Muscle layer of duodenum (tissue), 2 donors: ENCODE data around the gene MTCL1.

Experiments
- H3K27ac ChIP-seq: one replicate; pipeline ENCODE4 v1.7.0; 2013; ENCODE audit warnings: mild to moderate bottlenecking, low read length
- H3K27me3 ChIP-seq: one replicate; pipeline ENCODE4 v1.7.0; 2013; ENCODE audit warnings: low read depth, mild to moderate bottlenecking, control low read depth, low read length
- H3K36me3 ChIP-seq, 2 donors: one replicate each; pipeline ENCODE4 v1.7.0; 2013; ENCODE audit warnings: low read length in 2 of 2, control low read depth in 1 of 2, mild to moderate bottlenecking in 1 of 2; ENCODE audit not compliant: insufficient read depth in 2 of 2, control insufficient read depth in 1 of 2
- H3K4me1 ChIP-seq, 2 donors: one replicate each; pipeline ENCODE4 v1.7.0; 2013; ENCODE audit warnings: low read length in 2 of 2, mild to moderate bottlenecking in 2 of 2, control low read depth in 1 of 2, moderate library complexity in 1 of 2; ENCODE audit not compliant: insufficient read depth in 2 of 2, control insufficient read depth in 1 of 2
- H3K4me3 ChIP-seq, 2 donors: one replicate each; pipeline ENCODE4 v1.7.0; 2013; ENCODE audit warnings: low read length in 2 of 2, low read depth in 1 of 2, mild to moderate bottlenecking in 1 of 2
- H3K9me3 ChIP-seq, 2 donors: one replicate each; pipeline ENCODE4 v1.7.0; 2013; ENCODE audit warnings: low read length in 2 of 2, control low read depth in 1 of 2, mild to moderate bottlenecking in 1 of 2; ENCODE audit not compliant: control insufficient read depth in 1 of 2
- donor health status: healthy.

MTCL1 gene

DNA sequence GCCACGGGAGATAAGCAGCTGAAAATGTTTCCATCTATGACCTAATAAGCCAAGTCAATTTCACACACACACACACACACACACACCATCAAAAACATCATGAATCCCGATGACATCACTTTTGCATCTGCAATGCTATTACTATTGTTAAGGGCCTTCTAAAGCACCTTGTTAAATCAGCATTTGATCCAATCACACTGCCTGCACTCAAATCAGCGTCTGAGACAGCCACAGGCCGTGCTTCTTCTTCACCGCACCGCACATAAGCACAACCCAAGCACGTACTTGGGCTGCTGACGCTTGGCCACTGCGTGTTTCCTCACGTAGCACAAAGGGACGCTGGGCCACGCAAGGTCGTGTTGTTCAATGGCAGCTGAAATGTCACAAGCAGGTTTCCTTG lies 15.8 kb upstream of the MTCL1 start:
- Histone ChIP-seq H3K36me3 (no peaks in the 10 kb centered on the region), H3K27me3 (no peaks in the 10 kb centered on the region), H3K27ac (no peak overlapping the region), H3K4me1 (peaks cover 0 to 4% of the 10 kb centered on the region in 2 donors), H3K4me3 (no peak overlapping the region), H3K9me3 (no peaks in the 10 kb centered on the region)

- Histone ChIP-seq H3K27ac (no peak overlapping the region), H3K4me3 (no peak overlapping the region), H3K27me3 (no peaks in the 10 kb centered on the region), H3K4me1 (no peaks in the 10 kb centered on the region), H3K9me3 (no peaks in the 10 kb centered on the region), H3K36me3 (no peaks in the 10 kb centered on the region)
Measured at GRCh38 chr18:8694891-8695290, 10.5 kb upstream of the MTCL1 start.

GRCh38 chr18:8695932-8696517 lies 9.3 kb upstream of the MTCL1 start:
- H3K36me3 ChIP-seq = no peaks in the 10 kb centered on the region
- H3K27me3 ChIP-seq = no peaks in the 10 kb centered on the region
- no peak overlapping the region for H3K27ac ChIP-seq
- H3K4me3 ChIP-seq = no peak overlapping the region
- no peaks in the 10 kb centered on the region for H3K4me1 ChIP-seq
- no peaks in the 10 kb centered on the region for H3K9me3 ChIP-seq

DNA sequence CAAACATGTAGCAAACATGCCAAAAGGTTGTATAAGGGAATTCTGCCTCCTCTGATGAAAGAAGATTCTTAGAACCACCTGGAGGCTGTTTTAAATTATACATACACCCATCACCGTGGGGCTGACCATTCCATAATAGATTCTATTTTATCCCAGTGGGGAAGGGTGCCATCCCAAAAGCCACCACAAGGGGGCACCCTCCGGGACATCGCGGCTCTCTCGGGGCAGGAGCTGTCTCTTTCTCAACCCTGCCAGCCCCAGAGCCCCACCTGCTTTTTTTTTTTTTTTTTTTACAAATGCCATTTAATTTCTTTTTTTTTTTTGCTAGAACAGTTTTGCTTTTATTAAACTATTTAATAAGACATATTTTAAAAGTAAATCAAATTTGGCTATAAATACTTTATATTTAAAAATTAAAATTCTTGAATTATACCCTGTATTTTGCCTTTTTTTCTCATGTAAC lies 8.6 kb upstream of the MTCL1 start:
- no peaks in the 10 kb centered on the region for H3K9me3 ChIP-seq

GRCh38 chr18:8699126-8699525 lies 6.2 kb upstream of the MTCL1 start:
- no peaks in the 10 kb centered on the region for H3K9me3 ChIP-seq
- H3K4me3 ChIP-seq = no peak overlapping the region
- no peaks in the 10 kb centered on the region for H3K36me3 ChIP-seq
- H3K27me3 ChIP-seq = no peaks in the 10 kb centered on the region
- H3K4me1 ChIP-seq = peaks cover under 1 to 7% of the 10 kb centered on the region in 2 donors
- no peak overlapping the region for H3K27ac ChIP-seq

More for the DNA sequence above, 8.6 kb upstream of the MTCL1 start:
- Histone ChIP-seq H3K4me1 (peaks cover 0 to 3% of the 10 kb centered on the region in 2 donors), H3K4me3 (no peak overlapping the region), H3K27me3 (no peaks in the 10 kb centered on the region), H3K27ac (no peak overlapping the region), H3K36me3 (no peaks in the 10 kb centered on the region)

- no peaks in the 10 kb centered on the region for H3K9me3 ChIP-seq
- no peak overlapping the region for H3K27ac ChIP-seq
- peaks cover 4 to 8% of the 10 kb centered on the region in 2 donors for H3K4me1 ChIP-seq
- H3K27me3 ChIP-seq = no peaks in the 10 kb centered on the region
- H3K36me3 ChIP-seq = no peaks in the 10 kb centered on the region
- H3K4me3 ChIP-seq = no peak overlapping the region
Measured at GRCh38 chr18:8699948-8700347, 5.4 kb upstream of the MTCL1 start.

- H3K27me3 ChIP-seq = no peaks in the 10 kb centered on the region
- H3K4me3 ChIP-seq = no peak overlapping the region
- no peak overlapping the region for H3K27ac ChIP-seq
- H3K4me1 ChIP-seq = peaks cover 4 to 11% of the 10 kb centered on the region in 2 donors
- no peaks in the 10 kb centered on the region for H3K36me3 ChIP-seq
- no peaks in the 10 kb centered on the region for H3K9me3 ChIP-seq
Measured at GRCh38 chr18:8701546-8702118, 3.7 kb upstream of the MTCL1 start.

- Histone ChIP-seq H3K4me1 (peaks cover 4 to 22% of the 10 kb centered on the region in 2 donors), H3K27ac (no peak overlapping the region), H3K9me3 (no peaks in the 10 kb centered on the region), H3K36me3 (no peaks in the 10 kb centered on the region), H3K4me3 (no peak overlapping the region), H3K27me3 (no peaks in the 10 kb centered on the region)
Measured at GRCh38 chr18:8702668-8703067, 2.7 kb upstream of the MTCL1 start.

DNA sequence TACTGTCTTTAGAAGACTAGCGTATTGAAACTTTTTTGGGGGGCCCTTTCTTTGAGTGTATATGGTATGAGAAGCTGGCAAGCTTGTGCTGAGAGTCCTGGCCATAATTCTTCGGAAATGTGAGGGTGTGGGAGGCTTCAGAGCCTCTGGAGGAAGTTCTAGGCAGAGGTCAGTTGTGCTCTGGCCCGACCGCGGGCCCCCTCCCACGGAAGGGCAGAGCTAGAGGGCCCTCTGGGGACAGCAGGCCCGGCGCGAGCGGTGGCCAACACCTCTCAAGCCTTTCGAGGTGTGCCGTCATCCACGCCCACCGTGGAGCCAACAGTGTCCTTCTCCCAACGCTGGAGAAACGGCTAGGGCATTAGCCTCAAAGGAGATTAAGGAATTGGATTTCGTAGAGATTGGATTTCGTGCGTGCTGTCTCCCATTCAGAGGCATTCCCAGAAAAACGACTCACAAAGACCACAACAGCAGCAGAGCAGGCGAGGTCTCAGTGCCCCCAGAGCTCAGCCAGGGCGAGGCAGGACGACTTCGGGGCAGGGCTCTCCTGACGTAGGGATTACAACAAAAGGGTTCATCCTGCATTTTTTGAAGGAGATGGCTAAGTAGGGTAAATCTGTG lies 2.2 kb upstream of the MTCL1 start:
- H3K27ac ChIP-seq = no peak overlapping the region
- H3K4me1 ChIP-seq = peaks cover 4 to 23% of the 10 kb centered on the region in 2 donors
- no peaks in the 10 kb centered on the region for H3K27me3 ChIP-seq
- H3K9me3 ChIP-seq = no peaks in the 10 kb centered on the region
- H3K4me3 ChIP-seq = no peak overlapping the region
- H3K36me3 ChIP-seq = no peaks in the 10 kb centered on the region

- peaks cover 4 to 23% of the 10 kb centered on the region in 2 donors for H3K4me1 ChIP-seq
- peak overlapping the region; percentile 39 for H3K27ac ChIP-seq
- H3K36me3 ChIP-seq = no peaks in the 10 kb centered on the region
- H3K4me3 ChIP-seq = peak overlapping the region; percentile 52 to 65
- no peaks in the 10 kb centered on the region for H3K9me3 ChIP-seq
- H3K27me3 ChIP-seq = no peaks in the 10 kb centered on the region
Measured at GRCh38 chr18:8703781-8704301, 1.5 kb upstream of the MTCL1 start.

DNA sequence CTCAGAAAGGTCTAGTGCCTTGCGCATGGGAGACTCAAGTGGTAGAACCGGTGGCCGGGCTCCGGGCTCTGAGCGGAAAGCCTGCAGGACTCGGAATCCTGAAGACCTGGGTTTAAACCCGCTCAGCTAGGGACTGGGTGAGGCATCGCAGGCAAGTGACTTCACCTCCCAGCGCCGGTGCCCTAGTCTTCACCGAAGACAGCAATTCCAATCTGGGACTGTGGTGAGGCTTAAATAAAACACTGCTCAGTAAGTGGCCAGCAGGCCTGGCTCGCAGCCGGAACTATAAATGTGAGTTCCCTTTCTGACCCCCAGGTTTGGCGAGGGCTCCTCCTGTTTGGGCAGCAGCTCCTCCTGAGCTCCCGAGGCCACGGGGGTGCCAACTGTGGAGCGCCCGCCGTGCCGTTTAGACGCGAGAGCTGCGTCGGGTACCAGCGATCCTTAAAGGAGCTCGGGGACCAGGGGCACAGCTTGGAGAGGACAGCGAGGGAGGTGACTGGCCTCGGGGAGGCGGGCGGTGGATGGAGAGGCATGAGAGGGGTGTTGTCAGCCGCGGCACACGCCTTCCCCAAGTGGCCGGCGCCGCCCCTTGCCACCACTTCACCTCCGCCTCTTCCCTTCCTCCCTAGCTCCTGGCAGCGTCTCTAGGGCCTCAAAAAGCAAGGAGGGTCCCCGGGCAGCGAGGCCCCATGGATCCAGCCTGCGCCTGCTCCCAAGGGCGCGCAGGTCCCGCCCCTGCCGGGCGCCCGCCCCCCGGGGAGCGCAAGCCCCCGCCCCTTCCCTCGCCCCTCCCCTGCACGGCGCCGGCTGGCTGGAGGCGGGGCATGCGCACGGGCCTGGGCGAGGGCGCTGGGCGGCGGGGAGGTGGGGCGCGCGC lies 757 bp upstream of the MTCL1 start:
- Histone ChIP-seq H3K4me3 (peak overlapping the region; percentile 52 to 65), H3K27ac (peak overlapping the region; percentile 39)

More for the DNA sequence above, 757 bp upstream of the MTCL1 start:
- Histone ChIP-seq H3K4me1 (peaks cover 4 to 23% of the 10 kb centered on the region in 2 donors), H3K36me3 (no peaks in the 10 kb centered on the region), H3K9me3 (no peaks in the 10 kb centered on the region), H3K27me3 (no peaks in the 10 kb centered on the region)
